GM19328 (cell line): ENCODE results near the gene PLB1.
"Not testable (repeated sequence)": the region's sequence is repeated elsewhere in the genome, so short reads cannot be mapped to it uniquely, and the experiment has no call there.

Source experiments
- ATAC-seq: cut with Tn5 transposase; IDR thresholded peaks from one replicate; pipeline ENCODE4 v1.9.1; 2021; ENCODE audit warnings: mild to moderate bottlenecking, moderate library complexity; ENCODE audit not compliant: unreplicated experiment

PLB1 gene

GRCh38 chr2:28463893-28464292 is 32.0 kb upstream of the PLB1 start:
- no peak for ATAC-seq

GRCh38 chr2:28465148-28465885 is 30.5 kb upstream of the PLB1 start:
- ATAC-seq: no peak

GRCh38 chr2:28469304-28469703 is 26.6 kb upstream of the PLB1 start:
- ATAC-seq: no peak

- no peak for ATAC-seq
Observed at GRCh38 chr2:28469947-28470535, 25.8 kb upstream of the PLB1 start.

GRCh38 chr2:28470759-28471158 is 25.1 kb upstream of the PLB1 start:
- no peak for ATAC-seq

GRCh38 chr2:28471214-28471613 is 24.6 kb upstream of the PLB1 start:
- ATAC-seq: no peak

- ATAC-seq: no peak
Observed at GRCh38 chr2:28471701-28472236, 24.1 kb upstream of the PLB1 start.

- not testable (repeated sequence) for ATAC-seq
Observed at GRCh38 chr2:28472641-28473040, 23.2 kb upstream of the PLB1 start.

GRCh38 chr2:28475088-28475595 is 20.7 kb upstream of the PLB1 start:
- ATAC-seq: no peak

GRCh38 chr2:28477087-28477486 is 18.8 kb upstream of the PLB1 start:
- ATAC-seq: no peak

- no peak for ATAC-seq
Observed at GRCh38 chr2:28477645-28478044, 18.2 kb upstream of the PLB1 start.

GRCh38 chr2:28480403-28481049 is 15.3 kb upstream of the PLB1 start:
- ATAC-seq: no peak

GRCh38 chr2:28481905-28482304 is 14.0 kb upstream of the PLB1 start:
- ATAC-seq: no peak

- ATAC-seq: no peak
Observed at GRCh38 chr2:28484835-28485234, 11.0 kb upstream of the PLB1 start.

- ATAC-seq: no peak
Observed at GRCh38 chr2:28486526-28486925, 9.3 kb upstream of the PLB1 start.

- no peak for ATAC-seq
Observed at GRCh38 chr2:28487258-28487657, 8.6 kb upstream of the PLB1 start.

GRCh38 chr2:28488083-28488830 is 7.6 kb upstream of the PLB1 start:
- ATAC-seq: no peak

GRCh38 chr2:28488858-28489575 is 6.8 kb upstream of the PLB1 start:
- no peak for ATAC-seq

- no peak for ATAC-seq
Observed at GRCh38 chr2:28490558-28490957, 5.3 kb upstream of the PLB1 start.

- no peak for ATAC-seq
Observed at GRCh38 chr2:28492282-28492681, 3.6 kb upstream of the PLB1 start.
